ENCODE results near the gene ARL6IP1.
"Not testable (repeated sequence)": the region's sequence is repeated elsewhere in the genome, so short reads cannot be mapped to it uniquely, and the experiment has no call there.

ARL6IP1 gene

GRCh38 chr16:18757960-18758660 is 43.2 kb downstream of the ARL6IP1 start:
- not testable (repeated sequence) for DNase-seq

GRCh38 chr16:18756639-18757038 is 44.7 kb downstream of the ARL6IP1 start:
- DNase-seq, result not testable (repeated sequence)

- not testable (repeated sequence) for DNase-seq
These were observed 58.5 kb downstream of the ARL6IP1 start for GRCh38 chr16:18742870-18743269.
